HG03469 (cell line): ENCODE measurements around the gene TMEM114.
"Not testable (repeated sequence)": the region's sequence is repeated elsewhere in the genome, so short reads cannot be mapped to it uniquely, and the experiment has no call there.

Experiments
- ATAC-seq: cut with Tn5 transposase; IDR thresholded peaks from one replicate; pipeline ENCODE4 v1.9.1; 2021; ENCODE audit warnings: mild to moderate bottlenecking, moderate library complexity, moderate number of reproducible peaks; ENCODE audit not compliant: unreplicated experiment

TMEM114 gene

DNA sequence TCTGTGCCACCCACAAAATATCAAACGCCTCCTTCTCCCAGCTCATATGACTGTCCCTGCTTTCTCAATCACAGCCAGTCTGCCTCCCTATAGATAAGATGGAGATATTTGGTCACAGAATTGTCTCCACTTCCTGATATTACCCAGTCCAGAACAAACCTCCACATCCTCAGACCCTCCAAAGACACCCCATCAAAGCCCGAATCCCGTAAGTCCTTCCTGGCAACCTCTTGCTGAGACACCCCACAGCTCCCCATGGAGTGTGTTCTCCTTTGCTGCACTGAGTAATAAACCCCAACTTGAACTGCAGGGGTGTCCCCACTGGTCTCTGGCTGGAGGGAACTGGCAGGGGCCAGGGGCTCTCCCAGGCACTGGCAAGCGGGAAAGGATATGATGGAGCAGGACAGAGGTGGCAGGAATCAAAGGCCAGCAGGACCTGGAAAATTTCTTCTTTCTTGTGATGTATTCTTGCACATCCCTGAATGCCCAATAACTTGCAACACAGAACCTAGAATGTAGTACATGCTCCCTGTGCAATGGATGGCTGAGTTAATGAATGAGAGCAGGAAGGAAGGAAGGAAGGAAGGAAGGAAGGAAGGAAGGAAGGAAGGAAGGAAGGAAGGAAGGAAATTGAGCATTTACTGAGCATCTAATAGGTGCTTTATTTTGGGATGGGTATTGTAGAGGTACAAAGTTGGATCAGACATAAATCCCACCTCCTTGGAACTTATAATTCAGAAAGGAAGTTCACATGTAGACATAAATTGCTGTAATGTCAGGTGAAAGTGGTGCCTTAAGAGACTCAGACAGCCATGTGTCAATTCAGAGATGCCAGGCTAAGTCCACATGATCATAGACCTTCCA, 13.9 kb downstream of the TMEM114 start:
- no peak for ATAC-seq

- no peak for ATAC-seq
Observed at GRCh38 chr16:8575399-8575798, 14.9 kb downstream of the TMEM114 start.

DNA sequence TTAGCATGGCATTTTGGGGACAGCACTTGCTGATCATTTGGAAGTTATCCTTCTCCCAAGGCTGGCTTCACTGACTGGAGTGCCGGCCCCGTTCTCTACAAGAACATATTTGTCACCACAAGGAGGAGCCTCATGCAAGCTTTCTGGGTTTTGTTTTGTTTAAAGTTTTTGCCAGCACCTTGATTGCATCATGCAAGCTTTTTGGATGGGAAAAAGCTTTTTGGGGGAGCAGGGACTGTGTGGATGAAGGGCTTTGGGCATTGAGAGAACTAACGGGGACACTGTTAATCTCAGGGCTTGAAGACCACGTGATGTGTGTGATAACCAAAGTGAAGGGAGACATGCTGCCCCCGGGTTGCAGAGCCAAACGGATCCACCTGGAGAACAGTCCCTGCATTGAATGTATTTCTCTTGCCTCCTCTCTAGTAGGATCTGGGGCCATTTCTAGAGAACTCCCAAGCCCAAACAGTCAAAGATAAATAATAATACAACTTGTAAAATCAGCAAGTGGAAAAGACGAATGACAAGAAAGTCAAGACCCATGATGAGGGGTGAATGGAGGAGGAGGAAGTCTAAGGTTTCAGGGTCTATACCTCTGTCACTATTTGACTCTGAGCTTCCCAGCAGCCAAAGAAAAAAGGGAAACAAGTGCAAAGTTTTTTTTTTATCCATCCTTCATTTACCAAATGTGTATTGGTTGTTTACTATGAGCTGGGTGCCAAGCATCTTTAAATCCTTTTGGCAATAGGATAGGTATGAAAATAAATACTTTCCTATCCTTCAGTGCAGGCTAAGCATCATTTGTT, 17.2 kb downstream of the TMEM114 start:
- no peak for ATAC-seq

DNA sequence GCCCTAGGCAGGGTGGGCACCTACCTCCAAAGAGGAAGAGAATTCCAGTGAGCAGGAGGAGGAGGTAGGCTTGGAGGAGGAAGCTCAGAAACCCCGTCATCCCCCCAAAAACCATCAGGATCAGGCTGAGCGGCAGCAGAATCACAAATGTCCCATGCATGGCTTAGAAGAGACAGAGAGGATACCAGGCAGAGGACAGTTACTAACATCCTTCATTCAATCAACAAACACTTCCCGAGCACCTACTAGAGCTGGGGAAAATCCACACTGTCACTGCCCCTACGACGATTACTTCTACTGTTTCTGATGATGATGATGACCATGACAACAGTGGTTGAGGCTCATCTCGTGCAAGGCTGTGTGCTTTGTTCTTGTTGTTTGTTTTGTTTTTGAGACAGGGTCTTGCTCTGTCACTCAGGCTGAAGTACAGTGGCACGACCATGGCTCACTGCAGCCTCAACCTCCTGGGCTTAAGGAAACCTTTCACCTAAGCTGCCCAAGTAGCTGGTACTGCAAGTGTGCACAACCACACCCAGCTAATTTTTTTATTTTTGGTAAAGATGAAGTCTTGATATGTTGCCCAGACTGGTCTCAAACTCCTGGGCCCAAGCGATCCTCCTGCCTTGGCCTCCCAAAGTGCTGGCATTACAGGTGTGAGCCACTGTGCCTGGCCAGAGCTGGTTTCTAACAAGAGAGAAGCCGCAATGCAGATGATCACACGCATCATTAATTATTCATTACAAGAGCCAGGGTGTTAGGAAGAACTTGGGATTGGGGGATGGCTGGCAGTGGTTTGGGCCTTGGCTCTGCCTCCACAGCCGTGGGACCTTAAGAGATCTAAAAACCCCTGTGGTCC, 18.0 kb downstream of the TMEM114 start:
- ATAC-seq: no peak

DNA sequence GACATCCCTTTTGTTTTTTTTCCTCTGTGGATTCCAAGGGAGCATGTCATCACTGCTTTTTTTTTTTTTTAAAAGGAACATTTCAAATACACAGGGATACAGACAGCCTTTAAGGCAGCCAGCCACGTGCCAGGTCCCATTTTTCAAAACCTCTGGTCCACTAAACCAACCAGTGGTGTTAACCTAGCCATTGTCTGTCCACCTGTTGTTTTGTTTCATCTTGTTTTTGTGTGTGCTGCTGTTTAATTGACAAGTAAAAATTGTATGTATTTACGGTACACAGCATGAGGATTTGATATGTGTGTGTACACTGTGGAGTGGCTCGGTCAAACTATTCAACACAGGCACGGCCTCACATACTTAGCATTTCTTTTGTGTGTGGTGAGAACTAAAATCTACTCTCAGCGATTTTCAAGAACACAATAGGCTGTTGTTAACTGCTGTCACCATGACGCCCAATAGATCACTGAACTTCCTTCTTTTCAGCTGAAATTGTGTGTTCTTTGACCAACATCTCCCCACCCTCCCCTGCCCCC, 19.2 kb downstream of the TMEM114 start:
- no peak for ATAC-seq

- ATAC-seq: not testable (repeated sequence)
Observed at GRCh38 chr16:8570393-8570792, 19.9 kb downstream of the TMEM114 start.

DNA sequence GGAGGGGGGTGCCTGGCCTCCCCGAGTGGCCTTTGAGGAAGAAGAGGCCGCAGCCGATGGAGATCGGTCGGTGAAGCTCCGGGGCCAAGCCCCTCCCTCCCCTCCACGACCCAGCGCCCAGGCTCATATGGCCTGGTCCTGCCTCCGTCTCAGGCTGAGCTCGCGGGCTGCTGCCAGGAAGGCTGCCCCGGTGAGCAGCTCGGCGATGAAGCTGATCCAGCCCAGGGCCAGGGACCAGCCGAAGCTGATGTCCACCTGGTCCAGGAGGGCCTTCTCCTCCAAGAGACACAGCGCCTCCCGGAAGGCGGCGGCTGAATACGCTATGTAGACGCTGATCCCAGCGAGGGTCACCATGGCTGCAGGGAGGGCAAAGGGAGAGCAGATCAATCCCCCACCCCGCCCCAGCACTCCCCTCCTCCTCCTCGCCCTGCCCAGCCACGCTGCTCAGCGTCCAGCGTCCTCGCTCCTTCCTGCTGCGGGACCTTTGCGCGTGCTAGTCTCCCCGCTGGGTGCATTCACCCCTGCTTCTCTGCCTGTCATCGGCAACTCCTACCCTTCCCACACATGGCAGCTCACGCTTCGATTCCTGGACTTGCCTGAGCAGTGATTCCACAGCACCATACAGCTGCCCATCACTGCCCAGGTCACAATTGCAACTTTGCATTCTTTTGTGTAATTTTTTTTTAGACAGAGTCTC, 20.5 kb downstream of the TMEM114 start:
- no peak for ATAC-seq

- no peak for ATAC-seq
Observed at GRCh38 chr16:8568231-8568617, 22.1 kb downstream of the TMEM114 start.

GRCh38 chr16:8567355-8568230, 22.7 kb downstream of the TMEM114 start:
- ATAC-seq: peak; percentile 86

GRCh38 chr16:8565498-8565897, 24.8 kb downstream of the TMEM114 start:
- no peak for ATAC-seq

DNA sequence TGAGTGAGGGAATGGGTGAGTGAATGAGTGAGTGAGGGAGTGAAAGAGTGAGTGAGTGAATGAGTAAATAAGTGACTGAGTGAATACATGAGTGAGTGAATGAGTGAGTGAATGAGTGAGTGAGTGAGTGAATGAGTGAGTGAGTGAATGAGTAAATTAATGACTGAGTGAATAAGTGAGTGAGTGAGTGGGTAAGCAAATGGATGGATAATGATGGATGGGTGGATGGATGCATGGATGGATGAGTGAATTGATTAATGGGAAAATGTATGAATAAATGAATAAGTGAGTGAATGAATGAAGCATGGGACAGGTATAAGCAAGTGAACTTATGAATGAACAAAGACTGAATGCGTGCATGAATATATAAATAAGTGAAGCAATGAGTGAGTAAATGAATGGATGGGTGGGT, 25.4 kb downstream of the TMEM114 start:
- no peak for ATAC-seq

DNA sequence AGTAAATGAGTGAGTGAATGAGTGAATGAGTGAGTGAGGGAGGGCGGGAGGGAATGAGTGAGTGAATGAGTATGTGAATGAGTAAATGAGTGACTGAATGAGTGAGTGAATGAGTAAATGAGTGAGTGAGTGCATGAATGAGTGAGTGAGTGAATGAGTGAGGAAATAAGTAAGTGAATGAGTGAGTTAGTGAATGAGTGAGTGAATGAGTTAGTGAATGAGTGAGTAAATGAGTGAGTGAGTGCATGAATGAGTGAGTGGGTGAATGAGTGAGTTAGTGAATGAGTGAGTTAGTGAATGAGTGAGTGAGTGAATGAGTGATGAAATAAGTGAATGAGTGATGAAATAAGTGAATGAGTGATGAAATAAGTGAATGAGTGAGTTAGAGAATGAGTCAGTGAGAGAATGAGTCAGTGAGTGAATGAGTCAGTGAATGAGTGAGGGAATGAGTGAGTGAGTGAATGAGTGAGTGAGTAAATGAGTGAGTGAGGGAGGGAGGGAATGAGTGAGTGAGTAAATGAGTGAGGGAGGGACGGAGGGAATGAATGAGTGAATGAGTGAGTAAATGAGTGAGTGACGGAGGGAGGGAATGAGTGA, 26.3 kb downstream of the TMEM114 start:
- not testable (repeated sequence) for ATAC-seq

DNA sequence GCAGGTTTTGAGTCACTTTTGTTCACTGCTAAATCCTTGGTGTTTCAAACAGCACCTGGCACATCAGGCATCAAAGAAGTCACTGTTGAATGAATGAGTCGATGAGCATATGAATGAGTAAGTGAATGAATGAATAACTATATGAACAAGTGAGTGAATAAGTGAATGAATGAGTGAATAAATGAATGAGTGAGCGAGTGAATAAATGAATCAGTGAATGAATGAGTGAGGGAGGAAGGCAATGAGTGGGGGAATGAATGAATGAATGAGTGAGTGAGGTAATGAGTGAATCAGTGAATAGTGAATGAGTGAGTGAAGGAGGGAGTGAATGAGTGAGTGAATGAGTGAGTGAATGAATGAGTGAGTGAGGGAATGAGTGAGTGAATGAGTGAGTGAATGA, 28.8 kb downstream of the TMEM114 start:
- ATAC-seq: no peak

DNA sequence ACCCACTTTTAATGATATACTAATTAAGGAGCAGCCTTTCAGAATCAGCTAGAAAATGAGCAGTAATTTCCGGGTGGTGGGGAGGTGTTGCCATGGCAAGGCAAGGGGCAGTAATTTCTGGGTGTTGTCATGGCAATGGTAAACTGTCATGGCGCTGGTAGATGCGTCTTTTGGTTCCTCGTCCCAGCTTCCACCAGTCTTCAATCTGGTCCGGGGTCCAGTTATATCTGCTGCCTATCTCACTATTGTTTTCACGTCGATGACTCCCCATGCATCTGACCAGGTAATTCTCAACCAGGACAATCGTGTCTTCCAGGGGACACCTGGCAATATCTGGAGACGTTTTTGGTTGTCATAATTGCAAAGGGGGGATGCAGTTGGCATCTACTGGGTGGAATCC, 34.9 kb downstream of the TMEM114 start:
- no peak for ATAC-seq

DNA sequence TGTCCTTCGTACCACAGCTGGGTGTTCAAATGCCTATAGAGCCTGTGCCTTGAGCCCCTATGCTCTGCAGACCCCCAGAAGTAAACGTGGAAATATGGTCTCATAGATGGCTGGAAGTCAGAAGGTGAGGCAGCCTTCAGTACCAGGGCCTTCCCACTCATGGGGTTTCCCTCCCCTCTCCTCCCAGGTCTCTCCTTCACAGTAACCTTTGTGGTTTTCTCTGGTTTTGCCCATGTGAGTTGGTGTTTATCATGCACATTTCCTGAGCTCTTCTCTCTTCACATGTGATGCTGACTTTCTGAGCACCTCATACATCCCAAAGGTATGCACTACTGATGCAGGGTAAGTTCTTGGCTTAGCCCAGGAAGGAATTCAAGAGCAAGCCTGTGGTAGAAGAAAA, 35.4 kb downstream of the TMEM114 start:
- ATAC-seq: no peak

DNA sequence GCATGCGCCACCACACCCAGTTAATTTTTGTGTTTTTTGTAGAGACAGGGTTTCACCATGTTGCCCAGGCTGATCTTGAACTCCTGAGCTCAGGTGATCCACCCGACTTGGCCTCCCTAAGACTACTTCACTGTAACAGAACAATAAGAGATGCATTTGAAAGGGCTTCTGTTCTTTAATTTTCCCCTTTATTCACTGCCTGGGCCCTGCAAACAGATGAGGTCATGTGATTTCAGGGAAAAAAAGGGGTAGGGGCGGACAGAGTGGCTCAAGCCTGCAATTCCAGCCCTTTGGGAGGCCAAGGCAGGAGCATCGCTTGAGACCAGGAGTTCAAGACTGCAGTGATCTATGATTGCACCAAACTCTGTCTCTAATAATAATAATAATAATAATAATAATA, 36.3 kb downstream of the TMEM114 start:
- ATAC-seq: no peak

DNA sequence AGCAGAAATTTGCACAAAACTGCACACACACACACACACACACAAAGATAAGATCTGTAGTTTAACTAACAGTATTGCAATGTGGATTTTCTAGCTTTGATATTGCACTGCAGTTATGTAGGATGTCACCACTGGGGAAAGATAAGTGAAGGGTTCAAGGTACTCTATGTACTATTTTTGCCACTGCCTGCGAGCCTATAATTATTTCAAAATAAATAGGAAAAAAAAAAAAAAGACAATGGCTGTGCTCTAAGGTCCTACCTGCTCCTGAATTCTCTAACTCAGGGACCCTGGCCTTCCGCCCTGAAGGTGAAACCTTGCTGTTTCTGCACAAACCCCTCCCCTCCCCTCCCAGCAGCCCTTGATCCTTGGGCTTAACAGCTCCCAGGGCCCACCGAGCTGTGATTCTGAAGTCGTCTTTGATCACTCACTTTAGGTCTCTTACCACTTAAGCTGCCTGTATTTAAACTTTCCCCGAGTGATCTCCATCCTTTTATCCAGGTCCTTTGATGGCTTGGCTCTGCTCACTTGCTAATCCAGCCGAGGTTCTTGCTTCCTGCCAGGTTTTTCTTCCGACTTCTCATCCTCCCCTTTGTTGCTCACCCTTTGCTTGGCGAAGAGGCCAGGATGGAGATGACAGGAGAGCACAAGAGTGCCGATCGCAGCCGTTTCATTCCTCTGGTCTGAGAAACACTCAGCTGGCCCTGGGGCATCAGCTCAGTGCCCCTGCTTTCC, 37.7 kb downstream of the TMEM114 start:
- ATAC-seq: no peak
